IPS-NIHi11 (cell line): ENCODE measurements around the gene MROH7.

Experiments used
- DNase-seq: peaks from one replicate; pipeline ENCODE4 v3.0.0; 2012; ENCODE audit warnings: mixed read lengths, low spot score

The MROH7 gene

GRCh38 chr1:54742282-54742681 is 100.7 kb downstream of the MROH7 start:
- DNase-seq = no peak

GRCh38 chr1:54743416-54744226 is 102.0 kb downstream of the MROH7 start:
- DNase-seq = no peak

GRCh38 chr1:54744696-54745095 is 103.1 kb downstream of the MROH7 start:
- no peak for DNase-seq

- DNase-seq = no peak
These were observed 103.7 kb downstream of the MROH7 start for GRCh38 chr1:54745274-54745673.

- DNase-seq = no peak
These were observed 104.3 kb downstream of the MROH7 start for GRCh38 chr1:54745864-54746263.

- DNase-seq = no peak
These were observed 106.7 kb downstream of the MROH7 start for GRCh38 chr1:54748094-54748835.

GRCh38 chr1:54750596-54750995 is 109.0 kb downstream of the MROH7 start:
- no peak for DNase-seq

GRCh38 chr1:54751426-54751825 is 109.8 kb downstream of the MROH7 start:
- DNase-seq = no peak

- no peak for DNase-seq
These were observed 112.5 kb downstream of the MROH7 start for GRCh38 chr1:54754045-54754444.

GRCh38 chr1:54754486-54755285 is 113.1 kb downstream of the MROH7 start:
- no peak for DNase-seq

- DNase-seq = no peak
These were observed 116.2 kb downstream of the MROH7 start for GRCh38 chr1:54757833-54758232.

- no peak for DNase-seq
These were observed 117.2 kb downstream of the MROH7 start for GRCh38 chr1:54758678-54759348.
